Fibroblast of mammary gland (primary cell): ENCODE measurements around the gene METTL15.

ENCODE experiments used
- DNase-seq: peaks from one replicate; pipeline ENCODE4 v3.0.0-alpha.2; 2010; ENCODE audit warnings: low read depth
- H3K4me3 ChIP-seq: 2 replicates; pipeline ENCODE4 v1.5.1; 2011; ENCODE audit warnings: low read depth, mild to moderate bottlenecking, low read length, moderate library complexity; ENCODE audit not compliant: control insufficient read depth
- CTCF ChIP-seq: conservative IDR thresholded peaks from 2 replicates; pipeline ENCODE4 v1.5.1; 2011; ENCODE audit warnings: low read depth, low read length, inconsistent platforms; ENCODE audit not compliant: control insufficient read depth, insufficient read depth

METTL15 gene

GRCh38 chr11:28227460-28227859 is 119.3 kb downstream of the METTL15 start:
- DNase-seq = no peak
- no peak for TF ChIP-seq CTCF
- no peak overlapping the region for H3K4me3 ChIP-seq

- H3K4me3 ChIP-seq = no peak overlapping the region
- TF ChIP-seq CTCF = no peak
- peak; percentile 19 for DNase-seq
Observed at GRCh38 chr11:28228196-28228895, 120.2 kb downstream of the METTL15 start.

GRCh38 chr11:28231475-28231874 is 123.3 kb downstream of the METTL15 start:
- no peak for TF ChIP-seq CTCF
- no peak overlapping the region for H3K4me3 ChIP-seq
- DNase-seq = peak; percentile 27

- no peak for DNase-seq
- no peak overlapping the region for H3K4me3 ChIP-seq
- TF ChIP-seq CTCF = no peak
Observed at GRCh38 chr11:28232649-28233048, 124.5 kb downstream of the METTL15 start.

- peak; percentile 39 for DNase-seq
- TF ChIP-seq CTCF = no peak
- H3K4me3 ChIP-seq = no peak overlapping the region
Observed at GRCh38 chr11:28241760-28242159, 133.6 kb downstream of the METTL15 start.

GRCh38 chr11:28242596-28242995 is 134.4 kb downstream of the METTL15 start:
- no peak for DNase-seq

More at GRCh38 chr11:28242596-28242995, 134.4 kb downstream of the METTL15 start:
- H3K4me3 ChIP-seq = no peak overlapping the region
- TF ChIP-seq CTCF = no peak
